ENCODE data around the gene EVL.

EVL gene

GRCh38 chr14:100109594-100109955, 44.4 kb downstream of the EVL start:
- no peak overlapping the region for H3K4me3 ChIP-seq (ENCODE audit: low read length, poor library complexity, severe bottlenecking)
- no peaks in the 10 kb centered on the region for H3F3A ChIP-seq (ENCODE audit: low read depth)
- H3K4me2 ChIP-seq (ENCODE audit: low read depth, low read length, poor library complexity, severe bottlenecking) = no peak overlapping the region
- H3K4me1 ChIP-seq (ENCODE audit: insufficient read depth, low read length, poor library complexity, severe bottlenecking) = peaks cover 37% of the 10 kb centered on the region
- no peak overlapping the region for H3K9ac ChIP-seq (ENCODE audit: low read depth, low read length, poor library complexity, severe bottlenecking)
- no peak for TF ChIP-seq EZH2phosphoT487 (IDR thresholded peaks at IDR 0.05; ENCODE audit: borderline replicate concordance)
- TF ChIP-seq CTCF (conservative IDR thresholded peaks at IDR 0.05; ENCODE audit: low read length) = no peak
- H3K79me2 ChIP-seq (ENCODE audit: insufficient read depth, low read length) = peaks cover 96% of the 10 kb centered on the region
- peaks cover 91% of the 10 kb centered on the region for H3K36me3 ChIP-seq (ENCODE audit: insufficient read depth, low read length)
- no peaks in the 10 kb centered on the region for H3K9me3 ChIP-seq (ENCODE audit: insufficient read depth, low read depth, low read length)
- H2AFZ ChIP-seq (ENCODE audit: low read length) = no peak overlapping the region
- no peaks in the 10 kb centered on the region for H3K27me3 ChIP-seq (ENCODE audit: insufficient read depth, low read length, poor library complexity, severe bottlenecking)
- no peaks in the 10 kb centered on the region for H3K9me2 ChIP-seq (replicated peaks; ENCODE audit: low read depth, low read length)
- H4K20me1 ChIP-seq (ENCODE audit: insufficient read depth, low read length, poor library complexity, severe bottlenecking) = peaks cover 49% of the 10 kb centered on the region

- Histone ChIP-seq H2AFZ (ENCODE audit: low read length) (no peak overlapping the region), H3K9me2 (replicated peaks; ENCODE audit: low read depth, low read length) (no peaks in the 10 kb centered on the region), H3K36me3 (ENCODE audit: insufficient read depth, low read length) (peaks cover 93% of the 10 kb centered on the region), H3K79me2 (ENCODE audit: insufficient read depth, low read length) (peaks cover 94% of the 10 kb centered on the region), H4K20me1 (ENCODE audit: insufficient read depth, low read length, poor library complexity, severe bottlenecking) (peaks cover 38% of the 10 kb centered on the region), H3K4me3 (ENCODE audit: low read length, poor library complexity, severe bottlenecking) (no peak overlapping the region), H3K9me3 (ENCODE audit: insufficient read depth, low read depth, low read length) (no peaks in the 10 kb centered on the region), H3K4me1 (ENCODE audit: insufficient read depth, low read length, poor library complexity, severe bottlenecking) (peaks cover 28% of the 10 kb centered on the region), H3K9ac (ENCODE audit: low read depth, low read length, poor library complexity, severe bottlenecking) (no peak overlapping the region), H3K27me3 (ENCODE audit: insufficient read depth, low read length, poor library complexity, severe bottlenecking) (no peaks in the 10 kb centered on the region), H3K4me2 (ENCODE audit: low read depth, low read length, poor library complexity, severe bottlenecking) (no peak overlapping the region), H3F3A (ENCODE audit: low read depth) (no peaks in the 10 kb centered on the region)
- no peak for TF ChIP-seq EZH2phosphoT487 (IDR thresholded peaks at IDR 0.05; ENCODE audit: borderline replicate concordance)
- no peak for TF ChIP-seq CTCF (conservative IDR thresholded peaks at IDR 0.05; ENCODE audit: low read length)
Measured at GRCh38 chr14:100110816-100111215, 45.6 kb downstream of the EVL start.

GRCh38 chr14:100111931-100112704, 46.9 kb downstream of the EVL start:
- peaks cover 15% of the 10 kb centered on the region for H3K4me1 ChIP-seq (ENCODE audit: insufficient read depth, low read length, poor library complexity, severe bottlenecking)
- peaks cover 25% of the 10 kb centered on the region for H4K20me1 ChIP-seq (ENCODE audit: insufficient read depth, low read length, poor library complexity, severe bottlenecking)
- H3K36me3 ChIP-seq (ENCODE audit: insufficient read depth, low read length) = peaks cover 93% of the 10 kb centered on the region; the same call in 1 of the 2 replicates
- H3K4me3 ChIP-seq (ENCODE audit: low read length, poor library complexity, severe bottlenecking) = no peak overlapping the region
- H3K27me3 ChIP-seq (ENCODE audit: insufficient read depth, low read length, poor library complexity, severe bottlenecking) = no peaks in the 10 kb centered on the region
- TF ChIP-seq CTCF (conservative IDR thresholded peaks at IDR 0.05; ENCODE audit: low read length) (no peak), EZH2phosphoT487 (IDR thresholded peaks at IDR 0.05; ENCODE audit: borderline replicate concordance) (no peak)
- H3K9me3 ChIP-seq (ENCODE audit: insufficient read depth, low read depth, low read length) = no peaks in the 10 kb centered on the region
- no peak overlapping the region for H2AFZ ChIP-seq (ENCODE audit: low read length)
- no peak overlapping the region for H3K9ac ChIP-seq (ENCODE audit: low read depth, low read length, poor library complexity, severe bottlenecking)
- H3K9me2 ChIP-seq (replicated peaks; ENCODE audit: low read depth, low read length) = no peaks in the 10 kb centered on the region
- H3K4me2 ChIP-seq (ENCODE audit: low read depth, low read length, poor library complexity, severe bottlenecking) = no peak overlapping the region
- H3K79me2 ChIP-seq (ENCODE audit: insufficient read depth, low read length) = peaks cover 84% of the 10 kb centered on the region
- H3F3A ChIP-seq (ENCODE audit: low read depth) = no peaks in the 10 kb centered on the region

Data from Loucy (cell line).